B cell (primary cell): ENCODE measurements around the gene TMEM250.

Source experiments
- EZH2 ChIP-seq: IDR thresholded peaks from 2 replicates; pipeline ENCODE4 v1.6.1; 2012; ENCODE audit warnings: borderline replicate concordance, low read depth, mild to moderate bottlenecking, moderate library complexity, low read length; ENCODE audit not compliant: insufficient read depth, poor library complexity, severe bottlenecking
- TF ChIP-seq, protein P1 (sequence below): fragments of 200-600 bp; IDR thresholded peaks from one replicate; pipeline ENCODE4 v1.8.0; 2022; ENCODE audit warnings: antibody characterized with exemption, mild to moderate bottlenecking

DNA sequence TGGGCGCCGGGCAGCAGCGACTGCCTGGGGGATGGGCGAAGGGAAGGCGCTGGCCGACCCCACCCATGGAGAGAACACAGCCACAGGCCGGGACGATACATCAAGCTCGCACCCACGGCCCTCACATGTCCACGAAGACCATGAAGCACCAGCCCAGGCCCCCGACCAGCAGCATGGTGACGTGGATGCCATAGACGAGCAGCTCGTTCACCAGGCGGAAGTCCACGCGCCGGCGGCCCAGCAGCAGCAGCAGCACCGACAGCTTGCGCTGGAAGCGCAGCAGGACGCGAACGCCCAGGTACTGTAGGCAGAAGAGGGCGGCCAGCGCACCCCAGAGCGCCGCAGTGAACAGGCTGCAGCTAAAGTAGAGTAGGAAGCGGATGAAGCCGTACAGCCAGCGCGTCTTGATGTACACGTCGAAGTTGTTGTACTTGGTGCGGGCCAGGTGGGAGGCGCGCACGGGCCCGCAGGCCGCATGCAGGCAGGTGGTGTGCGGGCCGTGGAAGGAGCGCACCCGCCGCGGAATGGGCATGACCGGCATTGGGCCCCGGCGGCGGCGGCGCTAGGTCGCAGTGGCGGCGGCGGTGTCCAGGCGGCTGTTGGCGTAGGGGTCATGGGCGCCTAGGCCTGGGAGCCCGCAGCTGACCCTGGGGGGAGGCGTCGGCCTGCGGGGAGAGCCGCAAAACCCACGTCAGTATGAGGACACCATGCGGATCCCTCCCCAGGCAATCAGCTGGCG lies 2.1 kb downstream of the TMEM250 start:
- TF ChIP-seq, protein P1, sequence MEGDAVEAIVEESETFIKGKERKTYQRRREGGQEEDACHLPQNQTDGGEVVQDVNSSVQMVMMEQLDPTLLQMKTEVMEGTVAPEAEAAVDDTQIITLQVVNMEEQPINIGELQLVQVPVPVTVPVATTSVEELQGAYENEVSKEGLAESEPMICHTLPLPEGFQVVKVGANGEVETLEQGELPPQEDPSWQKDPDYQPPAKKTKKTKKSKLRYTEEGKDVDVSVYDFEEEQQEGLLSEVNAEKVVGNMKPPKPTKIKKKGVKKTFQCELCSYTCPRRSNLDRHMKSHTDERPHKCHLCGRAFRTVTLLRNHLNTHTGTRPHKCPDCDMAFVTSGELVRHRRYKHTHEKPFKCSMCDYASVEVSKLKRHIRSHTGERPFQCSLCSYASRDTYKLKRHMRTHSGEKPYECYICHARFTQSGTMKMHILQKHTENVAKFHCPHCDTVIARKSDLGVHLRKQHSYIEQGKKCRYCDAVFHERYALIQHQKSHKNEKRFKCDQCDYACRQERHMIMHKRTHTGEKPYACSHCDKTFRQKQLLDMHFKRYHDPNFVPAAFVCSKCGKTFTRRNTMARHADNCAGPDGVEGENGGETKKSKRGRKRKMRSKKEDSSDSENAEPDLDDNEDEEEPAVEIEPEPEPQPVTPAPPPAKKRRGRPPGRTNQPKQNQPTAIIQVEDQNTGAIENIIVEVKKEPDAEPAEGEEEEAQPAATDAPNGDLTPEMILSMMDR, result no peak
- TF ChIP-seq EZH2, result no peak
